Fibroblast of lung (primary cell): ENCODE results near the gene MAMDC4. TPM values are rescaled to one million over a fixed set of nuclear protein-coding genes. Genes with fewer than 3 reads are reported as not detected.

Experiments used
- DNase-seq, 2 donors: peaks; one replicate each; pipeline versions ENCODE4 v3.0.0 to v3.0.0-alpha.2; 2010; ENCODE audit warnings: low read depth in 2 of 2
- H2AFZ ChIP-seq: 2 replicates; pipeline ENCODE4 v1.5.1; 2012; ENCODE audit warnings: low read length, control low read depth, inconsistent platforms
- H3K27ac ChIP-seq: 2 replicates; pipeline ENCODE4 v1.5.1; 2011; ENCODE audit warnings: low read length, control low read depth; ENCODE audit not compliant: insufficient read depth
- H3K27me3 ChIP-seq: 2 replicates; pipeline ENCODE4 v1.5.1; 2011; ENCODE audit warnings: mild to moderate bottlenecking, low read length; ENCODE audit not compliant: control insufficient read depth, insufficient read depth
- H3K36me3 ChIP-seq: 2 replicates; pipeline ENCODE4 v1.5.1; 2011; ENCODE audit warnings: low read length; ENCODE audit not compliant: control insufficient read depth, insufficient read depth
- H3K4me1 ChIP-seq: 2 replicates; pipeline ENCODE4 v1.5.1; 2011; ENCODE audit warnings: low read length; ENCODE audit not compliant: control insufficient read depth, insufficient read depth; ENCODE audit errors: extremely low read depth
- H3K4me2 ChIP-seq: 2 replicates; pipeline ENCODE4 v1.5.1; 2011; ENCODE audit warnings: low read length, control low read depth; ENCODE audit not compliant: insufficient read depth; ENCODE audit errors: extremely low read depth
- H3K4me3 ChIP-seq, 4 experiments: fragments of 200-600 bp in 1 of 4; sonication (generic) in 1 of 4; replicated peaks in 1 of 4; 2 replicates each; pipeline ENCODE4 v1.5.1; 2011 to 2016; ENCODE audit warnings: low read length in 4 of 4, low read depth in 3 of 4, mild to moderate bottlenecking in 3 of 4, control low read depth in 2 of 4, inconsistent platforms in 1 of 4, mixed read lengths in 1 of 4; ENCODE audit not compliant: insufficient read depth in 1 of 4; ENCODE audit errors: control extremely low read depth in 1 of 4
- H3K79me2 ChIP-seq: 2 replicates; pipeline ENCODE4 v1.5.1; 2012; ENCODE audit warnings: mild to moderate bottlenecking, low read length, inconsistent platforms; ENCODE audit not compliant: control insufficient read depth, insufficient read depth
- H3K9ac ChIP-seq: 2 replicates; pipeline ENCODE4 v1.5.1; 2011; ENCODE audit warnings: mild to moderate bottlenecking, low read length, control low read depth; ENCODE audit not compliant: insufficient read depth
- H3K9me3 ChIP-seq: 2 replicates; pipeline ENCODE4 v1.5.1; 2012; ENCODE audit warnings: low read depth, low read length; ENCODE audit not compliant: control insufficient read depth, insufficient read depth
- H4K20me1 ChIP-seq: 2 replicates; pipeline ENCODE4 v1.5.1; 2011; ENCODE audit warnings: low read length; ENCODE audit not compliant: control insufficient read depth, insufficient read depth; ENCODE audit errors: extremely low read depth
- CTCF ChIP-seq, 2 donors: IDR thresholded peaks in 1 of 2; conservative IDR thresholded peaks in 1 of 2; 1 replicate in 1 of 2; 2 replicates in 1 of 2; pipeline ENCODE4 v1.5.1; 2011 to 2012; ENCODE audit warnings: low read length in 2 of 2, control low read depth in 1 of 2, inconsistent platforms in 1 of 2, low read depth in 1 of 2, mild to moderate bottlenecking in 1 of 2
- EZH2 ChIP-seq: IDR thresholded peaks from 2 replicates; pipeline ENCODE4 v1.5.1; 2012; ENCODE audit warnings: low read length, control low read depth, mild to moderate bottlenecking; ENCODE audit errors: missing control alignments
- polyA plus RNA-seq, 2 donors: library from polyadenylated mRNA; depleted of rRNA in 1 of 2; stranded (reverse) in 1 of 2; unstranded in 1 of 2; fragments of >200 nt; gene quantifications; 2 replicates each; pipeline ENCODE4 v1.2.1, GENCODE V29; 2011 to 2012; ENCODE audit warnings: missing spikeins in 1 of 2
- total RNA-seq: library from RNA; depleted of rRNA; stranded (reverse); fragments of >200 nt; gene quantifications from 2 replicates; pipeline ENCODE4 v1.2.1, GENCODE V29; 2014

Gene MAMDC4
- total and polyA plus RNA-seq, 2 donors (not counting 1 experiment from before 2014, with no cell fraction given) = 0.37 to 4.6 TPM

GRCh38 chr9:136857166-136857565, 5.0 kb downstream of the MAMDC4 start:
- Histone ChIP-seq H3K4me3 (no peak overlapping the region), H3K9me3 (no peaks in the 10 kb centered on the region), H3K4me2 (no peak overlapping the region), H2AFZ (no peak overlapping the region), H3K9ac (no peak overlapping the region), H4K20me1 (no peaks in the 10 kb centered on the region), H3K27ac (no peak overlapping the region), H3K79me2 (no peaks in the 10 kb centered on the region), H3K27me3 (no peaks in the 10 kb centered on the region), H3K4me1 (peaks cover 2% of the 10 kb centered on the region), H3K36me3 (peaks cover 17% of the 10 kb centered on the region)
- DNase-seq = no peak
- no peak for TF ChIP-seq EZH2
- no peak for TF ChIP-seq CTCF (conservative IDR thresholded peaks at IDR 0.05 in 1 of 2, IDR thresholded peaks at IDR 0.05 in 1 of 2; ENCODE audit: low read depth in 1 of 2, low read length in 2 of 2)

- no peak overlapping the region for H2AFZ ChIP-seq
These were observed 5.7 kb downstream of the MAMDC4 start for GRCh38 chr9:136857581-136858412.

GRCh38 chr9:136858452-136858843, 6.3 kb downstream of the MAMDC4 start:
- no peak for DNase-seq
- no peak for TF ChIP-seq CTCF (conservative IDR thresholded peaks at IDR 0.05 in 1 of 2, IDR thresholded peaks at IDR 0.05 in 1 of 2; ENCODE audit: low read depth in 1 of 2, low read length in 2 of 2)
- H3K36me3 ChIP-seq = peaks cover 25% of the 10 kb centered on the region
- H3K27me3 ChIP-seq = no peaks in the 10 kb centered on the region
- H3K27ac ChIP-seq = no peak overlapping the region
- no peaks in the 10 kb centered on the region for H3K9me3 ChIP-seq
- H3K4me3 ChIP-seq = no peak overlapping the region
- H2AFZ ChIP-seq = no peak overlapping the region
- H4K20me1 ChIP-seq = no peaks in the 10 kb centered on the region
- no peak overlapping the region for H3K4me2 ChIP-seq
- peaks cover 2% of the 10 kb centered on the region for H3K4me1 ChIP-seq
- peaks cover 1% of the 10 kb centered on the region for H3K79me2 ChIP-seq
- H3K9ac ChIP-seq = no peak overlapping the region

More at GRCh38 chr9:136857581-136858412, 5.7 kb downstream of the MAMDC4 start:
- peaks cover 22% of the 10 kb centered on the region for H3K36me3 ChIP-seq
- H3K4me3 ChIP-seq = no peak overlapping the region
- TF ChIP-seq CTCF (conservative IDR thresholded peaks at IDR 0.05 in 1 of 2, IDR thresholded peaks at IDR 0.05 in 1 of 2; ENCODE audit: low read depth in 1 of 2, low read length in 2 of 2) (no peak), EZH2 (no peak)
- no peak for DNase-seq
- H3K4me2 ChIP-seq = no peak overlapping the region
- no peaks in the 10 kb centered on the region for H4K20me1 ChIP-seq
- peaks cover 2% of the 10 kb centered on the region for H3K4me1 ChIP-seq
- no peaks in the 10 kb centered on the region for H3K79me2 ChIP-seq
- no peak overlapping the region for H3K27ac ChIP-seq
- H3K27me3 ChIP-seq = no peaks in the 10 kb centered on the region
- no peaks in the 10 kb centered on the region for H3K9me3 ChIP-seq
- H3K9ac ChIP-seq = no peak overlapping the region
